ENCODE measurements around the gene SMS.

SMS gene

GRCh38 chrX:21978346-21978745 lies 37.8 kb downstream of the SMS start:
- no peak for DNase-seq (ENCODE audit: low read depth in 2 of 2)

GRCh38 chrX:21982311-21982710 lies 41.8 kb downstream of the SMS start:
- DNase-seq (ENCODE audit: low read depth in 2 of 2), result no peak

GRCh38 chrX:21985332-21985777 lies 44.8 kb downstream of the SMS start:
- peak in 1 of 2 experiments; percentile 38 for DNase-seq (ENCODE audit: low read depth in 2 of 2)

GRCh38 chrX:21986596-21986995 lies 46.1 kb downstream of the SMS start:
- DNase-seq (ENCODE audit: low read depth in 2 of 2), result no peak

- no peak for DNase-seq (ENCODE audit: low read depth in 2 of 2)
Measured at GRCh38 chrX:21989384-21989783, 48.9 kb downstream of the SMS start.

- no peak for DNase-seq (ENCODE audit: low read depth in 2 of 2)
Measured at GRCh38 chrX:21990832-21991231, 50.3 kb downstream of the SMS start.

- DNase-seq (ENCODE audit: low read depth in 2 of 2), result no peak
Measured at GRCh38 chrX:21991504-21991903, 51.0 kb downstream of the SMS start.

- no peak for DNase-seq (ENCODE audit: low read depth in 2 of 2)
Measured at GRCh38 chrX:21993265-21993664, 52.8 kb downstream of the SMS start.

GRCh38 chrX:21996872-21997455 lies 56.5 kb downstream of the SMS start:
- peak in 1 of 2 experiments; percentile 20 for DNase-seq (ENCODE audit: low read depth in 2 of 2)

- DNase-seq (ENCODE audit: low read depth in 2 of 2), result no peak
Measured at GRCh38 chrX:21998037-21998436, 57.5 kb downstream of the SMS start.

- DNase-seq (ENCODE audit: low read depth in 2 of 2), result no peak
Measured at GRCh38 chrX:22004866-22005265, 64.4 kb downstream of the SMS start.

- DNase-seq (ENCODE audit: low read depth in 2 of 2), result no peak
Measured at GRCh38 chrX:22012051-22012450, 71.5 kb downstream of the SMS start.

GRCh38 chrX:22012931-22013330 lies 72.4 kb downstream of the SMS start:
- no peak for DNase-seq (ENCODE audit: low read depth in 2 of 2)

GRCh38 chrX:22015139-22015750 lies 74.7 kb downstream of the SMS start:
- no peak for DNase-seq (ENCODE audit: low read depth in 2 of 2)

GRCh38 chrX:22021751-22022324 lies 81.3 kb downstream of the SMS start:
- no peak for DNase-seq (ENCODE audit: low read depth in 2 of 2)

- DNase-seq (ENCODE audit: low read depth in 2 of 2), result no peak
Measured at GRCh38 chrX:22024577-22024976, 84.1 kb downstream of the SMS start.

GRCh38 chrX:22025751-22026150 lies 85.2 kb downstream of the SMS start:
- no peak for DNase-seq (ENCODE audit: low read depth in 2 of 2)

GRCh38 chrX:22026731-22027130 lies 86.2 kb downstream of the SMS start:
- DNase-seq (ENCODE audit: low read depth in 2 of 2), result no peak

GRCh38 chrX:22032084-22032483 lies 91.6 kb downstream of the SMS start, which contains the start of gene PHEX:
PHEX (plus strand) TSS chrX:22032325; CDS start chrX:22033006, 681 bp downstream.
- no peak for DNase-seq (ENCODE audit: low read depth in 2 of 2)

GRCh38 chrX:22032506-22032905 lies 92.0 kb downstream of the SMS start:
- DNase-seq (ENCODE audit: low read depth in 2 of 2), result no peak

GRCh38 chrX:22033818-22034217 lies 93.3 kb downstream of the SMS start:
- DNase-seq (ENCODE audit: low read depth in 2 of 2), result no peak

GRCh38 chrX:22035236-22035635 lies 94.7 kb downstream of the SMS start:
- DNase-seq (ENCODE audit: low read depth in 2 of 2), result no peak

- DNase-seq (ENCODE audit: low read depth in 2 of 2), result no peak
Measured at GRCh38 chrX:22037225-22037624, 96.7 kb downstream of the SMS start.

Data from fibroblast of skin of left biceps (primary cell).